Measurements from ENCODE around the gene CERS6.

- no peak for TF ChIP-seq EZH2 (IDR thresholded peaks at IDR 0.05; ENCODE audit: insufficient read depth, poor library complexity, severe bottlenecking)
- TF ChIP-seq EZH2phosphoT487 (IDR thresholded peaks at IDR 0.05; ENCODE audit: insufficient read depth, low read depth) = no peak
Observed at GRCh38 chr2:168517816-168518215, 61.7 kb downstream of the CERS6 start.
